RCC 7860 (cell line): ENCODE measurements around the gene ZC3H14.
A peak's percentile ranks its signal among the peaks of the same experiment; 100 is the strongest.
"Not testable (repeated sequence)": the region's sequence is repeated elsewhere in the genome, so short reads cannot be mapped to it uniquely, and the experiment has no call there.

Source experiments
- DNase-seq: peaks from one replicate; pipeline ENCODE4 v3.0.0-alpha.2; 2015; ENCODE audit warnings: low spot score
- FAIRE-seq: peaks from 2 replicates; lab custom pipeline; 2012; peaks lifted over from hg19 to GRCh38; lab: Jason Lieb, UNC

ZC3H14 gene

DNA sequence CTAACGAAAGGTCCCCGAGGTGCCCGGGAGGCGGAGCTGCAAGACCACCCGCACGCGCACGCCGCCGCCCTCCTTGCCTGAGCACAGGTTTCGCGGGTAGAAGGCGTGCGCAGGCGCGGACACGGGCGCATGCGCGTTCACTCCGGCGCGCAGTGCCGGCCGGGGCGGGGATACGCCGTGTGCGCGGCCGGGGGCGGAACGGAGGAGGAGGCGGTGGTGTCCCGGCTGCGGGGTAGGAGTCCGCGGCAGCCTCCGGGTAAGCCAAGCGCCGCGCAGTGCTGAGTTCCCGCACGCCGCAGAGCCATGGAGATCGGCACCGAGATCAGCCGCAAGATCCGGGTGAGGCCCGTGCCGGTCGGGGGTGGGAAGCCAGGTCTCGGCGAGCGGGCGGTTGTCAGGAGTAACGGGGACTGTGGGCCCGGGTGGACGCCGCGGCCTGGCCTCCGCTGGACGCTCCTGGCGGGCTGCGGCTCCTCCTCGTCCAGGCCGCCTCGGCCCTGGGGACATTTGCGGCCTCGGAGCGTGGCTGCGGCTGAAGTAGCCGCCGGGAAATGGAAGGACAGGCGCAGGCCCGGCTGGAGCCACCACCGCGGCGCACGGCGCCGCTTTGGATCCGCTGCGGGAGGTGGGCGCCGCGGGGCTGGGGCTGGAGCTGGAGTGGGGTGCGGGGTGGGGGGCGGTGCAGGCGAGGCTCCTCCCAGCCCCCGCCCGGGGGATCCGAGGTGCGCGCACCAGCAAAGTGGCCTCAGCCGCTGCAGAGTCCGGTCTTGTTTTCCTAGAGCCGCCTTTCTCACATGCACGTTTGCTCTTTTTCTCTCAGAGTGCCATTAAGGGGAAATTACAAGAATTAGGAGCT is at the start of gene ZC3H14:
ZC3H14 (plus strand) TSS at position 207 of the 856 bp plus-strand sequence; CDS start at position 304, 97 bp downstream.
- FAIRE-seq, result no peak
- peak; percentile 60 for DNase-seq

- FAIRE-seq (no peak), DNase-seq (no peak)
Observed at GRCh38 chr14:88515499-88516221, 47.2 kb upstream of the ZC3H14 start.

- no peak for FAIRE-seq
Observed at GRCh38 chr14:88516861-88517357, 45.9 kb upstream of the ZC3H14 start.

GRCh38 chr14:88518592-88519512 is 44.0 kb upstream of the ZC3H14 start:
- DNase-seq (peak; percentile 25), FAIRE-seq (no peak)

More at GRCh38 chr14:88516861-88517357, 45.9 kb upstream of the ZC3H14 start:
- DNase-seq, result no peak

GRCh38 chr14:88519907-88520306 is 42.9 kb upstream of the ZC3H14 start:
- no peak for FAIRE-seq
- no peak for DNase-seq

DNA sequence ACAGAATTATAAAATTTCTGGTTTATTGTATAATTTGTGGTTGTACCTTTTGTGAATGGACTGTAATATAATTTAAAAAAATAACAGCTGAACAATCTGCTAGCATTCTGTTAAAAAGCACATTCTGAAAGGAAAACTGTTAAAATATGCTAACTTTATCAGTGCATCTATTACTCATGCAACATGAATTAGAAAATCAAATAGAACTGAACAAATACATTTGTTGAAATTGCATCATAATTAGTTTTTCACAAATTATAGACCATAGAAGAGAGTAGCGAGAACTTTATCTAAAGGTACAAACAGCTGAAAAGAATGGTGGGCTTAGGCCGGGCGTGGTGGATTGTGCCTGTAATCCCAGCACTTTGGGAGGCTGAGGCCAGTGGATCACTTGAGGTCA is 41.0 kb upstream of the ZC3H14 start:
- DNase-seq, result no peak
- no peak for FAIRE-seq

GRCh38 chr14:88522393-88522792 is 40.4 kb upstream of the ZC3H14 start:
- FAIRE-seq (no peak), DNase-seq (no peak)

DNA sequence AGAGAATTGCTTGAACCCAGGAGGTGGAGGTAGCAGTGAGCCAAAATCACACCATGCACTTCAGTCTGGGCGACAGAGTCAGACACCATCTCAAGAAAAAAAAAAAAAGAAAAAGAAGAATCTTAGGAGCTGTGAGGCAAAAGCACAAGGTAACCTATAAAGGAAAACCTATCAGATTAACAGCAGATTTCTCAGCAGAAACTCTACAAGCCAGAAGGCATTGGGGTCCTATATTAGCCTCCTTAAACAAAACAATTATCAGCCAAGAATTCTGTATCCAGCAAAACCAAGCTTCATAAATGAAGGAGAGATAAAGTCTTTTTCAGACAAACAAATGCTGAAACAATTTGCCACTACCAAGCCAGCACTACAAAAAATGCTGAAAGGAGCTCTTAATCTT is 32.9 kb upstream of the ZC3H14 start:
- not testable (repeated sequence) for DNase-seq, FAIRE-seq

DNA sequence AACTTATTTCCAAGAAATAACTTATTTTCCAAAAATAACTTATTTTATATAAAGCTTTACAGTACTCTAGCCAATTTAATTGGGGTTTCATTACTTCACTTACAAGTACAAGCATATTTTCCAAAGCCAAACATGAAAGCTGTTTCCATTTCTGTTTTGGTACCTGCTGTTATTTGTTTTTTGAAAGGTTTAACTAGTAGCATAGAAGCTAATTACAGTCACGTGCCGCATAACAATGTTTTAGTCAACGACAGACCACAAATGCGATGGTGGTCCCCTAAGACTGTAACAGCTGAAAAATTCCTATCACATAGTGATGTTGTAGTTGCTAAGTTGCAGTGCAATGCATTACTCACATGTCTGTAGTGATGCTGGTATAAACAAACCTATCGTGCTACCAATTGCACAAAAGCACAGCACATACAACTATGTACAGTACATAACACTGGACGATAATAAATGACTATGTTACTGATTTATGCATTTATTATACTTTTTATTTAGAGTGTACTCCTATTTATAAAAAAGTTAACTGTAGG is 29.7 kb upstream of the ZC3H14 start:
- DNase-seq, result no peak
- FAIRE-seq, result no peak

DNA sequence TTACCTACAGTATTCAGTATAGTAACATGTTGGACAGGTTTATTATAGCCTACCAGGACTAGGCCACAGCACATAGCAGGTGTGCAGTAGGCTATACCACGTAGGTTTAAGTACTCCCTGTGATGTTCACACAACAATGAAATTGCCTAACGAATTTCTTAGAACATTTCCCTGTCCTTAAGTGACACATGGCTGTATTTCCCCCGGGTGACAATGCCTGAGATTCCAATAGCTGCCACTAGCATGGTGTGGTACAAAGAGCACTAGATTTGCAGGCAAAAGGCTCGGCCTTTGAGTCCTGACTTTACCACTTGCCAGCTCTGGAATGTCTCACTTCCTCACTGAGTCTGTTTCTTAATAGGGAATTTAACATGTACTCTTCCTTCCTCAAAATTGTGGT is 27.7 kb upstream of the ZC3H14 start:
- no peak for DNase-seq
- FAIRE-seq, result no peak

DNA sequence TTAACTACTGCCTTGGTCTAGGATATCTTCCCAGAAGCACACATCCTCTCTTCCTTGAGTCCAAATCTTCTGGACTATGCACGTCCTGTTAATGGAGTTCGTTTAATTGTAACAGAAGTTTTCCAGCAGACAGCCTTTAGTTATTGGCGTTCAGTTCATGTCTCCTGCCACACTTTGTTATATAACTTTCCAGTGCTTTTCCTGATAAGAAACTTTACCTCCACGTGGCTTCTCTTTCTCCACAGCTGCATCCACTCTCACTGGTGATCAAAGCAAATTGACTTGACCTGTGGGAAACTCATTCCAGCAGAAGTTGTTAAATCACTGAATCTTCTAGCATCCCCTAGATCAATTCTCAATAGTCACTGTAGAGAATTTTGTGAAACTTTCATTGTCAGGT is 27.0 kb upstream of the ZC3H14 start:
- DNase-seq (no peak), FAIRE-seq (no peak)

- FAIRE-seq, result no peak
Observed at GRCh38 chr14:88541324-88541723, 21.5 kb upstream of the ZC3H14 start.

DNA sequence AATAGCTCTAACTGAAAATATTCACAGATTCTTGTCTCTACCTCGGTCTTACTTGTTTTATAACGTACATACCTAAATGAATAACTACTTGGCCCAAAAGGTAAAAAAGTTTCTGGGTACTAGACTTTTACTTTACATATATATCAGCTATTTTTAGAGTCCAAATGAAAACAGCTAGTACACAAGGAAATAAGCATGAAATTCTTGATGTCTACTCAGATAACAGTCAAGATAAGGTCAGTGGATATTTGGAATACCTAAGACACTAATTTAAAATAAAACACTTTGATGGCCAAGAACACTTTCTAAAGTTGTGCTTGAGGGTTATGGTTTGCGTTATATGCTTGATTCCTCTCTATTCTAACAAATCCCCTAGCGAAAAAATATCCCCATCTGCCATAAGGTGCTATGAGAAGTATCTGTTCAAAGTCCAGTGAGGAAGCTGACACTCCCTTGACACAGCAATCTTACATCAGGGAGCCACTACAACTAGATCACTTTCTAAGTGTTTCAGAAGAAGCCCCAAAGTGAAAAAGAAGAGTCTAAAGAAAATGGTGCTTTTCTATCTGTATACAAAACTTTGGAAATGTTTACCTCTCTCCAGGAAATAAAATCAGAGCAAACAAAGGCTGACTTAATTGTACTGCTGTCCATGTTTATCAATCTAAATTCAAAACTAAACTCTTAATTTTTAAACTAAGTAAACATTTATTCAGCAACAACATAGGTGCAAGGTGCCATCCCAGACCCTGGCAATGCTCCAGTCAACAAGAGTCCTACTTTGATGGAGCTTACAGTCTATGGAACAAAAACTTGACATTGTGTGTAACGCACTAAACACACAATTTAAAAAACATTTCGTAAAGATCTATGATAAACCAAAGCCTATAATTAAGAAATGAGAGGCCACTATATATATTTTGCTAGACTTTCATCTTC is 19.7 kb upstream of the ZC3H14 start:
- FAIRE-seq, result no peak
- DNase-seq, result no peak

More at GRCh38 chr14:88541324-88541723, 21.5 kb upstream of the ZC3H14 start:
- no peak for DNase-seq

DNA sequence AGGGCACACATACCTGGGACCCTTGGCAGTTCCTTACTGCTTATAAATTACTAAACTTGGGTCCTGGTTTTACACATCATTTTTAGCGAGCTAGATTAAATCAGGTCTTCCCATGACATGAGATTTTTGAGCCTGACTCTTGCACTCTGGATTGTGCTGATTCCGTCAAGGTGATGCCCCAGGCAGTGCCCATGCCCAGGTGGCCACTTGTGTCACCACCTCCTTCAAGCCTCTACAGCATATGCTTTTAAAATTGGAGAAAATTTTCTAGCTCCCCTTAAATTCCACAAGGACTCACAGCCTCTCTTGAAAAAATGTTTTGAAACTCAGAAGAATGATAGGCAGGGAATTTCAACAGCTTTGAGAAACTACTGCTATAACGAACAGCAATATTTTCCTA is 17.6 kb upstream of the ZC3H14 start:
- FAIRE-seq (no peak), DNase-seq (no peak)

DNA sequence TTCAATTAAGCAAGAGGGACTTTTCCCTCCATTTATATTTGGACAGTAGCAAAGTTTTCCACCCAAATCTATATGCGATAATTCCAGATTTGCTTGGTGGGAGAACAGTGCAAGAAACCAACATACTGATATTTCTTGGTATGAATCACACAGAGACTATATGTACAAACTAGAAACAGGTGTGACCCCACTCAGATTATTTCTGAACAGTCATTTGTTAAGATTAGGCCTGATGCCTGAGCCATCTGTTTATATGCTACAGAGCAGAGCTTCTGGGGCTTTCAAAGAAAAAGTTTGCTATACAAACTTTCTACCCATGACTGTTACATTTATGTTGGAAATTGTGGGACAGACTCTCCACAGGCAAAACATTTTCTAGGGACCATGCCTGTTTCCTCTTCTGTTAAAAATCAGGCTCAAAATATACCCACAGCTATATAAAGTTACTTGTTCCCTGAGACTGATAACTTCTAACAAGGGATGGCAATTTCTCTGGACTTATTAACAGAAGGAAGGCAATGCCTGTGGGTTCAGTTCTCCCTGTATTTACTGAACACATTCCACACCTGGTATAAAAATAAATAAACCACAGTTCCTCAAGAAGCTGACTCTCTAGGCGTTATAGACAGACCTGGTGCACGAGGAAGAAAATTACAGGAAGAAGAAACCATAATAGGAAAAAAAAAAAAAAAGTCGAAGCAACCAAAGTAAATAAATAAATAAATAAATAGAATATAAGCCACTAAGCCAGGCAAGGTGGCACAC is 16.0 kb upstream of the ZC3H14 start:
- FAIRE-seq (no peak), DNase-seq (no peak)

DNA sequence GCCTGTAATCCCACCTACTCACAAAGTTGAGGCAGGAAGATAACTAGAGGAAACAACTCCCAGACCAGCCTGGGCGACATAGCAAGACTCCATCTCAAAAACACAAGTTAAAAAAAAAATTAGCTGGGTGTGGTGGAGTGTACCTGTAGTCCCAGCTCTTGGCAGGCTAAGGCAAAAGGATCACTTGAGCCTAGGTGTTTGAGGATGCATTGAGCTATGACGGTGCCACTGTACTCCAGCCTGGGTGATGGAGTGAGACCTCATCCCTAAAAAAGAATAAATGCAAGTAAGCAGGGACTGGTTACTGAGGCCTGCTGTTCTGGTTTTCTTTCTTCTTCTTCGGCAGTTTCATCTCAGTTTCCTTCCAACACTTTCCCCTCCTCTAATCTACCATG is 15.5 kb upstream of the ZC3H14 start:
- DNase-seq, result no peak
- FAIRE-seq, result no peak

DNA sequence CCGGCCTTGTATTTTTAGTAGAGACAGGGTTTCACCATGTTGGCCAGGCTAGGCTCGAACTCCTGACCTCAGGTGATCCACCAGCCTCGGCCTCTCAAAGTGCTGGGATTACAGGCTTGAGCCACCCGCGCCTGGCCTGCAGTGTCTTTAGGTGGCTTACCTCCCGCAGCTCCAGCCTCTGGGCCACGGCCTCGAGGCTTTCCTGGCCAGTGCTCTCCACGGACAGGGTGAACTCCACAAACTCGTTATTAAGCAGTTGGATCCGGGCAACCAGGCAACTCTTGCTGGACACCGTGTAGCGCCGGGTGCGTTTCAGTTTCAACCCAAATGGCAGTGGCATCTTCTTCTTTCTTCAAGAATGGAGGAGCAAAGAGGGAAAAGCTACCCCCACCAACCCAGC is 12.8 kb upstream of the ZC3H14 start:
- FAIRE-seq, result no peak
- DNase-seq, result no peak

GRCh38 chr14:88551094-88551870 is 11.6 kb upstream of the ZC3H14 start:
- FAIRE-seq (no peak), DNase-seq (peak; percentile 42)
